Fibroblast of lung (primary cell): ENCODE data around the gene SPPL3.

ENCODE experiments used
- CTCF ChIP-seq, 2 donors: IDR thresholded peaks in 1 of 2; conservative IDR thresholded peaks in 1 of 2; 1 replicate in 1 of 2; 2 replicates in 1 of 2; pipeline ENCODE4 v1.5.1; 2011 to 2012; ENCODE audit warnings: low read length in 2 of 2, control low read depth in 1 of 2, inconsistent platforms in 1 of 2, low read depth in 1 of 2, mild to moderate bottlenecking in 1 of 2
- EZH2 ChIP-seq: IDR thresholded peaks from 2 replicates; pipeline ENCODE4 v1.5.1; 2012; ENCODE audit warnings: low read length, control low read depth, mild to moderate bottlenecking; ENCODE audit errors: missing control alignments

- TF ChIP-seq CTCF (conservative IDR thresholded peaks at IDR 0.05 in 1 of 2, IDR thresholded peaks at IDR 0.05 in 1 of 2; ENCODE audit: low read depth in 1 of 2, low read length in 2 of 2) (no peak), EZH2 (no peak)
These were observed 137.6 kb downstream of the SPPL3 start for GRCh38 chr12:120766566-120766965.
